ENCODE measurements around the gene PHKB.
"Not testable (repeated sequence)": the region's sequence is repeated elsewhere in the genome, so short reads cannot be mapped to it uniquely, and the experiment has no call there.

PHKB gene

GRCh38 chr16:47664653-47665325, 203.7 kb downstream of the PHKB start:
- H3K9me3 Mint-ChIP-seq, result no peaks in the 10 kb centered on the region
- H3K27me3 Mint-ChIP-seq, result no peaks in the 10 kb centered on the region
- H3K4me3 Mint-ChIP-seq, result no peak overlapping the region
- no peak overlapping the region for H3K27ac Mint-ChIP-seq
- H3K36me3 Mint-ChIP-seq (ENCODE audit: low read depth), result peaks cover 43% of the 10 kb centered on the region
- no peaks in the 10 kb centered on the region for H3K4me1 Mint-ChIP-seq (ENCODE audit: low read depth)

- Mint-ChIP-seq H3K4me3 (no peak overlapping the region), H3K9me3 (no peaks in the 10 kb centered on the region), H3K27me3 (no peaks in the 10 kb centered on the region), H3K36me3 (ENCODE audit: low read depth) (peaks cover 32% of the 10 kb centered on the region), H3K4me1 (ENCODE audit: low read depth) (no peaks in the 10 kb centered on the region), H3K27ac (no peak overlapping the region)
Measured at GRCh38 chr16:47666434-47666833, 205.3 kb downstream of the PHKB start.

GRCh38 chr16:47667956-47668355, 206.8 kb downstream of the PHKB start:
- Mint-ChIP-seq H3K4me1 (ENCODE audit: low read depth) (no peaks in the 10 kb centered on the region), H3K27ac (no peak overlapping the region), H3K36me3 (ENCODE audit: low read depth) (peaks cover 29% of the 10 kb centered on the region), H3K4me3 (no peak overlapping the region), H3K9me3 (no peaks in the 10 kb centered on the region), H3K27me3 (no peaks in the 10 kb centered on the region)

GRCh38 chr16:47672475-47672874, 211.3 kb downstream of the PHKB start:
- no peak overlapping the region for H3K4me3 Mint-ChIP-seq
- no peaks in the 10 kb centered on the region for H3K4me1 Mint-ChIP-seq (ENCODE audit: low read depth)
- peaks cover 44% of the 10 kb centered on the region for H3K36me3 Mint-ChIP-seq (ENCODE audit: low read depth)
- H3K9me3 Mint-ChIP-seq, result peaks cover 3% of the 10 kb centered on the region
- H3K27me3 Mint-ChIP-seq, result no peaks in the 10 kb centered on the region
- no peak overlapping the region for H3K27ac Mint-ChIP-seq

- peaks cover 61% of the 10 kb centered on the region for H3K36me3 Mint-ChIP-seq (ENCODE audit: low read depth)
Measured at GRCh38 chr16:47676635-47677177, 215.6 kb downstream of the PHKB start.

GRCh38 chr16:47681571-47681970, 220.4 kb downstream of the PHKB start:
- not testable (repeated sequence) for H3K4me1 Mint-ChIP-seq (ENCODE audit: low read depth); H3K4me3 Mint-ChIP-seq; H3K27ac Mint-ChIP-seq; H3K27me3 Mint-ChIP-seq; H3K9me3 Mint-ChIP-seq
- peaks cover 54% of the 10 kb centered on the region for H3K36me3 Mint-ChIP-seq (ENCODE audit: low read depth)

More at GRCh38 chr16:47676635-47677177, 215.6 kb downstream of the PHKB start:
- no peaks in the 10 kb centered on the region for H3K4me1 Mint-ChIP-seq (ENCODE audit: low read depth)
- H3K27me3 Mint-ChIP-seq, result no peaks in the 10 kb centered on the region
- H3K27ac Mint-ChIP-seq, result no peak overlapping the region
- H3K9me3 Mint-ChIP-seq, result peaks cover 3% of the 10 kb centered on the region
- no peak overlapping the region for H3K4me3 Mint-ChIP-seq

- H3K36me3 Mint-ChIP-seq (ENCODE audit: low read depth), result peaks cover 52% of the 10 kb centered on the region
- no peaks in the 10 kb centered on the region for H3K9me3 Mint-ChIP-seq
- no peak overlapping the region for H3K27ac Mint-ChIP-seq
Measured at GRCh38 chr16:47687694-47688093, 226.6 kb downstream of the PHKB start.

GRCh38 chr16:47693226-47693625, 232.1 kb downstream of the PHKB start:
- Mint-ChIP-seq H3K4me3 (no peak overlapping the region), H3K9me3 (no peaks in the 10 kb centered on the region), H3K27me3 (no peaks in the 10 kb centered on the region), H3K27ac (no peak overlapping the region), H3K36me3 (ENCODE audit: low read depth) (peaks cover 83% of the 10 kb centered on the region), H3K4me1 (ENCODE audit: low read depth) (no peaks in the 10 kb centered on the region)

More at GRCh38 chr16:47687694-47688093, 226.6 kb downstream of the PHKB start:
- Mint-ChIP-seq H3K4me1 (ENCODE audit: low read depth) (no peaks in the 10 kb centered on the region), H3K27me3 (no peaks in the 10 kb centered on the region), H3K4me3 (no peak overlapping the region)

- Mint-ChIP-seq H3K36me3 (ENCODE audit: low read depth) (peaks cover 86% of the 10 kb centered on the region), H3K27me3 (no peaks in the 10 kb centered on the region), H3K4me1 (ENCODE audit: low read depth) (no peaks in the 10 kb centered on the region), H3K9me3 (peaks cover 5% of the 10 kb centered on the region), H3K4me3 (no peak overlapping the region), H3K27ac (no peak overlapping the region)
Measured at GRCh38 chr16:47694543-47694942, 233.4 kb downstream of the PHKB start.

GRCh38 chr16:47695756-47696155, 234.6 kb downstream of the PHKB start:
- Mint-ChIP-seq H3K36me3 (ENCODE audit: low read depth) (peaks cover 82% of the 10 kb centered on the region), H3K9me3 (peaks cover 7% of the 10 kb centered on the region), H3K4me3 (no peak overlapping the region), H3K4me1 (ENCODE audit: low read depth) (no peaks in the 10 kb centered on the region), H3K27ac (no peak overlapping the region), H3K27me3 (no peaks in the 10 kb centered on the region)

- Mint-ChIP-seq H3K9me3 (peaks cover 9% of the 10 kb centered on the region), H3K4me3 (no peak overlapping the region), H3K4me1 (ENCODE audit: low read depth) (no peaks in the 10 kb centered on the region), H3K27ac (no peak overlapping the region), H3K27me3 (no peaks in the 10 kb centered on the region), H3K36me3 (ENCODE audit: low read depth) (peaks cover 79% of the 10 kb centered on the region)
Measured at GRCh38 chr16:47697826-47698225, 236.7 kb downstream of the PHKB start.

GRCh38 chr16:47699106-47699505, 238.0 kb downstream of the PHKB start:
- Mint-ChIP-seq H3K36me3 (ENCODE audit: low read depth) (peaks cover 68% of the 10 kb centered on the region), H3K4me3 (no peak overlapping the region), H3K27me3 (no peaks in the 10 kb centered on the region), H3K4me1 (ENCODE audit: low read depth) (no peaks in the 10 kb centered on the region), H3K27ac (no peak overlapping the region), H3K9me3 (peaks cover 9% of the 10 kb centered on the region)

- H3K36me3 Mint-ChIP-seq (ENCODE audit: low read depth), result peaks cover 56% of the 10 kb centered on the region
- no peak overlapping the region for H3K27ac Mint-ChIP-seq
- no peak overlapping the region for H3K4me3 Mint-ChIP-seq
- H3K9me3 Mint-ChIP-seq, result peaks cover 9% of the 10 kb centered on the region
- H3K4me1 Mint-ChIP-seq (ENCODE audit: low read depth), result no peaks in the 10 kb centered on the region
- H3K27me3 Mint-ChIP-seq, result no peaks in the 10 kb centered on the region
Measured at GRCh38 chr16:47700857-47701587, 239.9 kb downstream of the PHKB start.

- no peak overlapping the region for H3K4me3 Mint-ChIP-seq
- no peaks in the 10 kb centered on the region for H3K27me3 Mint-ChIP-seq
- no peaks in the 10 kb centered on the region for H3K4me1 Mint-ChIP-seq (ENCODE audit: low read depth)
- H3K36me3 Mint-ChIP-seq (ENCODE audit: low read depth), result peaks cover 17% of the 10 kb centered on the region
- H3K9me3 Mint-ChIP-seq, result peaks cover 4% of the 10 kb centered on the region
- no peak overlapping the region for H3K27ac Mint-ChIP-seq
Measured at GRCh38 chr16:47705266-47705665, 244.1 kb downstream of the PHKB start.

GRCh38 chr16:47711809-47712208, 250.7 kb downstream of the PHKB start:
- Mint-ChIP-seq H3K36me3 (ENCODE audit: low read depth) (no peaks in the 10 kb centered on the region), H3K27me3 (peaks cover 5% of the 10 kb centered on the region), H3K27ac (no peak overlapping the region), H3K9me3 (no peaks in the 10 kb centered on the region), H3K4me1 (ENCODE audit: low read depth) (no peaks in the 10 kb centered on the region), H3K4me3 (no peak overlapping the region)
